RWPE2 (cell line): ENCODE measurements around the gene RAPGEF2.

ENCODE experiments used
- ATAC-seq: fragments of 200-7000 bp; cut with Tn5 transposase; 3 replicates; pipeline ENCODE4 v1.9.1; 2021; ENCODE audit warnings: low read depth
- DNase-seq: peaks from one replicate; pipeline ENCODE4 v3.0.0-alpha.2; 2020; ENCODE audit warnings: low spot score
- H3K27ac ChIP-seq: fragments of 450-650 bp; 2 replicates; pipeline ENCODE4 v1.5.1; 2017; ENCODE audit warnings: mild to moderate bottlenecking; ENCODE audit not compliant: poor library complexity, severe bottlenecking
- H3K27me3 ChIP-seq: fragments of 250-450 bp; sonication (Bioruptor Pico); 2 replicates; pipeline ENCODE4 v1.5.1; 2021; ENCODE audit warnings: mild to moderate bottlenecking, moderate library complexity; ENCODE audit not compliant: insufficient read depth, poor library complexity, severe bottlenecking
- H3K36me3 ChIP-seq: fragments of 250-450 bp; sonication (Bioruptor Pico); 2 replicates; pipeline ENCODE4 v1.5.1; 2020; ENCODE audit warnings: low read depth, mild to moderate bottlenecking, moderate library complexity
- H3K4me1 ChIP-seq: fragments of 250-450 bp; sonication (Bioruptor Pico); 2 replicates; pipeline ENCODE4 v1.5.1; 2021; ENCODE audit warnings: mild to moderate bottlenecking, moderate library complexity; ENCODE audit not compliant: insufficient read depth, poor library complexity, severe bottlenecking
- H3K4me3 ChIP-seq: fragments of 250-450 bp; sonication (Bioruptor Pico); 2 replicates; pipeline ENCODE4 v1.5.1; 2021; ENCODE audit warnings: mild to moderate bottlenecking, moderate library complexity; ENCODE audit not compliant: severe bottlenecking
- H3K9me3 ChIP-seq: fragments of 250-450 bp; sonication (Bioruptor Pico); 2 replicates; pipeline ENCODE4 v1.5.1; 2021; ENCODE audit warnings: mild to moderate bottlenecking, moderate library complexity; ENCODE audit not compliant: severe bottlenecking
- CTCF ChIP-seq: fragments of 450-650 bp; IDR thresholded peaks from one replicate; pipeline ENCODE4 v1.5.1; 2017; ENCODE audit warnings: mild to moderate bottlenecking, moderate library complexity; ENCODE audit not compliant: poor library complexity, severe bottlenecking

Gene RAPGEF2

GRCh38 chr4:159102622-159103383 lies at the start of gene RAPGEF2:
Gene RAPGEF2 (plus strand): TSS chr4:159103079. CDS start chr4:159104163, 1,084 bp downstream.
- H3K4me3 ChIP-seq: peak within 1 kb of the TSS; percentile 88
- no peaks in the 10 kb centered on the region for H3K27me3 ChIP-seq
- ATAC-seq: peak; percentile 86
- TF ChIP-seq CTCF: peak; percentile 16
- H3K36me3 ChIP-seq: no peaks in the 10 kb centered on the region
- peaks cover 27% of the 10 kb centered on the region for H3K4me1 ChIP-seq
- DNase-seq: peak; percentile 95
- H3K9me3 ChIP-seq: no peaks in the 10 kb centered on the region
- peak within 1 kb of the TSS; percentile 73 for H3K27ac ChIP-seq

GRCh38 chr4:159055833-159056232 lies 47.0 kb upstream of the RAPGEF2 start:
- no peak for TF ChIP-seq CTCF
- Histone ChIP-seq H3K36me3 (no peaks in the 10 kb centered on the region), H3K4me3 (no peak overlapping the region), H3K27ac (no peak overlapping the region), H3K4me1 (no peaks in the 10 kb centered on the region), H3K27me3 (no peaks in the 10 kb centered on the region), H3K9me3 (no peaks in the 10 kb centered on the region)
- DNase-seq (no peak), ATAC-seq (no peak)

- Histone ChIP-seq H3K27ac (no peak overlapping the region), H3K9me3 (no peaks in the 10 kb centered on the region), H3K4me3 (no peak overlapping the region), H3K27me3 (no peaks in the 10 kb centered on the region), H3K36me3 (no peaks in the 10 kb centered on the region), H3K4me1 (no peaks in the 10 kb centered on the region)
- ATAC-seq (no peak), DNase-seq (no peak)
- TF ChIP-seq CTCF: no peak
Measured at GRCh38 chr4:159060161-159060560, 42.7 kb upstream of the RAPGEF2 start.

- H3K36me3 ChIP-seq: no peaks in the 10 kb centered on the region
- no peak overlapping the region for H3K4me3 ChIP-seq
- H3K4me1 ChIP-seq: no peaks in the 10 kb centered on the region
- ATAC-seq (no peak), DNase-seq (no peak)
- no peak for TF ChIP-seq CTCF
- no peak overlapping the region for H3K27ac ChIP-seq
- no peaks in the 10 kb centered on the region for H3K27me3 ChIP-seq
- no peaks in the 10 kb centered on the region for H3K9me3 ChIP-seq
Measured at GRCh38 chr4:159062381-159062780, 40.5 kb upstream of the RAPGEF2 start.
